ENCODE data around the gene IL31RA.

DNA sequence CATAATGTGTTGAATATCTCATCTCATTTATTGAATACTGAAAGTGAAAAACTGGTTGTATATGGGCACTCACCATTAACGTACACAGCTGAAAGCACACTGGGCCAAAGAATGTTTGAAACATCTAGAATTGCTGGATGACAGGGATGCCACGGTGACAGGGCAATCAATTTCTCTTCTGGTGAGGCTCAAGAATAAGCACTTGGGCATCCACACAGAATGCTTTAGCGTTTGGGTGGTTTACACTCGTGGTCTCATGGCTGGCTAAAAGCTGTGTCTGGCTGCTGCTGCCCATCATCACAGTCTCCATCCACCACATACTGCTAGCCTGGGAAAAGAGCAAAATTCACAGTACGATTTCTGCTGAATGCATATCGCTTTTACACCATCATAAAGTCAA lies 30.7 kb upstream of the IL31RA start:
- TF ChIP-seq, protein P1, sequence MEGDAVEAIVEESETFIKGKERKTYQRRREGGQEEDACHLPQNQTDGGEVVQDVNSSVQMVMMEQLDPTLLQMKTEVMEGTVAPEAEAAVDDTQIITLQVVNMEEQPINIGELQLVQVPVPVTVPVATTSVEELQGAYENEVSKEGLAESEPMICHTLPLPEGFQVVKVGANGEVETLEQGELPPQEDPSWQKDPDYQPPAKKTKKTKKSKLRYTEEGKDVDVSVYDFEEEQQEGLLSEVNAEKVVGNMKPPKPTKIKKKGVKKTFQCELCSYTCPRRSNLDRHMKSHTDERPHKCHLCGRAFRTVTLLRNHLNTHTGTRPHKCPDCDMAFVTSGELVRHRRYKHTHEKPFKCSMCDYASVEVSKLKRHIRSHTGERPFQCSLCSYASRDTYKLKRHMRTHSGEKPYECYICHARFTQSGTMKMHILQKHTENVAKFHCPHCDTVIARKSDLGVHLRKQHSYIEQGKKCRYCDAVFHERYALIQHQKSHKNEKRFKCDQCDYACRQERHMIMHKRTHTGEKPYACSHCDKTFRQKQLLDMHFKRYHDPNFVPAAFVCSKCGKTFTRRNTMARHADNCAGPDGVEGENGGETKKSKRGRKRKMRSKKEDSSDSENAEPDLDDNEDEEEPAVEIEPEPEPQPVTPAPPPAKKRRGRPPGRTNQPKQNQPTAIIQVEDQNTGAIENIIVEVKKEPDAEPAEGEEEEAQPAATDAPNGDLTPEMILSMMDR (IDR thresholded peaks at IDR 0.05), result no peak
- TF ChIP-seq POLR2AphosphoS5 (IDR thresholded peaks at IDR 0.05), result no peak
- no peak for TF ChIP-seq POLR2A (IDR thresholded peaks at IDR 0.05)
